Measurements from ENCODE around the gene SF3B3. TPM values are rescaled to one million over a fixed set of nuclear protein-coding genes. Genes with fewer than 3 reads are reported as not detected.

SF3B3 gene
- total RNA-seq, 4 donors from 2014 or later, result 138 to 233 (median 143) TPM

DNA sequence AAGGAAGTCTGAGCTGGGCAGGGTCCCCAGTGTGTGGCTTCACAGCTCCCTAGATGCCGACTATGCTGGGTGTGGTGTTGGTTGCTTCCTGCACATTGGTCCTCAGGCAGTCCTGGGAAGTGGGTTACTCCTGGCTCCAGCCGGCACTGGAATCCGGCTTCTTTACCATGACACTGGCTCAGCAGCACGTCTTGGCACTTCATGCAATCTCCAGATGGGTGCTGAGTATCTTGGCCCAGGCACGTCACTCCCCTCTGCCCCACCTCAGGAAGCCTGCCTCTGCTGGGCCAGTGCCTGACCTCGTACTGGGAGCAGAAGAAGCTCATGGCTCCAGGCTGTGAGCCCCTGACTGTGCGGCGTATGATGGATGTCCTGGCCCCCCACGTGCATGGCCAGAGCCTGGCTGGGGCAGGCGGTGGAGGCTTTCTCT is 44.7 kb upstream of the SF3B3 start:
- no peak for DNase-seq (ENCODE audit: low spot score in 2 of 2)
- intact Hi-C loops (cut with DNase I; ENCODE audit: low total_unique reads), result no loop called here
- TF ChIP-seq POLR2A (IDR thresholded peaks at IDR 0.05), result no peak
- no peak for TF ChIP-seq CTCF (IDR thresholded peaks at IDR 0.05)
- H3K4me3 ChIP-seq (ENCODE audit: low read depth, poor library complexity, severe bottlenecking), result no peak overlapping the region
- WGBS, 2 donors, result 22 to 34% methylated on average over 3 to 10 of the region's 10 CpGs

GRCh38 chr16:70480127-70481105 is 43.2 kb upstream of the SF3B3 start:
- WGBS, 2 donors, result 84 to 92% methylated on average over 15 to 16 of the region's 17 CpGs
- TF ChIP-seq CTCF (IDR thresholded peaks at IDR 0.05) (no peak), POLR2A (IDR thresholded peaks at IDR 0.05) (no peak)
- DNase-seq (ENCODE audit: low spot score in 2 of 2), result no peak
- intact Hi-C loops (cut with DNase I; ENCODE audit: low total_unique reads), result no loop called here
- no peak overlapping the region for H3K4me3 ChIP-seq (ENCODE audit: low read depth, poor library complexity, severe bottlenecking)

GRCh38 chr16:70481929-70482536 is 41.6 kb upstream of the SF3B3 start:
- WGBS, 2 donors, result 72 to 79% methylated on average over 7 of the region's 7 CpGs

DNA sequence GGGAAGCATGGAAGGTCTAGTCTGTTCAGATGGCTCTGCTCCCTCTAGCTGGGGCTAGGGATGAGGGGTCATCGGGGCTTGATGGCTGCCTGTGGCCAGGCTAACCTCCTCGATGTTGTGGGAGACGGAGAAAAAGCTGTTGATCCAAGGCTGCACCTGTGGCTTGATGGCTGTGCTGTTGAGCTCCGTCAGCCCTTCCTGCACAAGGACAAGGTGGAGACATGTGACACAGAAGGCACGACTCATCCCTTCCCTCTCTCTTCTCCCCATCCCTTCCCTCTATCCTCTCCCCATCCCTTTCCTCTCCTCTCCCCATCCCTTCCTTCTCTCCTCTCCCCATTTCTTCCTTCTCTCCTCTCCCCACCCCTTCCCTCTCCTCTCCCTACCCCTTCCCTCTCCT is 41.0 kb upstream of the SF3B3 start:
- intact Hi-C loops (cut with DNase I; ENCODE audit: low total_unique reads), result no loop called here
- DNase-seq (ENCODE audit: low spot score in 2 of 2), result no peak
- no peak for TF ChIP-seq POLR2A (IDR thresholded peaks at IDR 0.05)
- TF ChIP-seq CTCF (IDR thresholded peaks at IDR 0.05), result no peak
- H3K4me3 ChIP-seq (ENCODE audit: low read depth, poor library complexity, severe bottlenecking), result no peak overlapping the region
- WGBS, 2 donors, result 73 to 81% methylated on average over 5 of the region's 5 CpGs

More at GRCh38 chr16:70481929-70482536, 41.6 kb upstream of the SF3B3 start:
- no peak for TF ChIP-seq POLR2A (IDR thresholded peaks at IDR 0.05)
- TF ChIP-seq CTCF (IDR thresholded peaks at IDR 0.05), result no peak
- no peak for DNase-seq (ENCODE audit: low spot score in 2 of 2)
- H3K4me3 ChIP-seq (ENCODE audit: low read depth, poor library complexity, severe bottlenecking), result no peak overlapping the region
- intact Hi-C loops (cut with DNase I; ENCODE audit: low total_unique reads), result no loop called here

- intact Hi-C loops (cut with DNase I; ENCODE audit: low total_unique reads), result no loop called here
- DNase-seq (ENCODE audit: low spot score in 2 of 2), result no peak
- no peak overlapping the region for H3K4me3 ChIP-seq (ENCODE audit: low read depth, poor library complexity, severe bottlenecking)
- WGBS, 2 donors, result 81 to 91% methylated on average over 5 of the region's 5 CpGs
- TF ChIP-seq POLR2A (IDR thresholded peaks at IDR 0.05) (no peak), CTCF (IDR thresholded peaks at IDR 0.05) (no peak)
These were observed 40.2 kb upstream of the SF3B3 start for GRCh38 chr16:70483426-70483825.
